ENCODE data around the gene MYBPHL.
"Not testable (repeated sequence)": the region's sequence is repeated elsewhere in the genome, so short reads cannot be mapped to it uniquely, and the experiment has no call there.

The MYBPHL gene

GRCh38 chr1:109290998-109291397 is 15.8 kb downstream of the MYBPHL start:
- no peak for DNase-seq (ENCODE audit: low read depth)
- no peak overlapping the region for H3K4me3 ChIP-seq (ENCODE audit: low read depth, low read length)
- no peak for TF ChIP-seq CTCF (IDR thresholded peaks at IDR 0.05; ENCODE audit: control insufficient read depth, extremely low read depth, insufficient read depth)

- TF ChIP-seq CTCF (IDR thresholded peaks at IDR 0.05; ENCODE audit: control insufficient read depth, extremely low read depth, insufficient read depth), result no peak
- no peak overlapping the region for H3K4me3 ChIP-seq (ENCODE audit: low read depth, low read length)
- no peak for DNase-seq (ENCODE audit: low read depth)
Measured at GRCh38 chr1:109290137-109290536, 16.7 kb downstream of the MYBPHL start.

GRCh38 chr1:109286762-109287161 is 20.0 kb downstream of the MYBPHL start:
- not testable (repeated sequence) for H3K4me3 ChIP-seq (ENCODE audit: low read depth, low read length); DNase-seq (ENCODE audit: low read depth)

GRCh38 chr1:109283748-109284600 is 22.8 kb downstream of the MYBPHL start:
- H3K4me3 ChIP-seq (ENCODE audit: low read depth, low read length), result peak overlapping the region; percentile 81
- DNase-seq (ENCODE audit: low read depth), result no peak
- no peak for TF ChIP-seq CTCF (IDR thresholded peaks at IDR 0.05; ENCODE audit: control insufficient read depth, extremely low read depth, insufficient read depth)

- H3K4me3 ChIP-seq (ENCODE audit: low read depth, low read length), result peak within 1 kb of the TSS; percentile 81
- peak; percentile 83 for DNase-seq (ENCODE audit: low read depth)
- TF ChIP-seq CTCF (IDR thresholded peaks at IDR 0.05; ENCODE audit: control insufficient read depth, extremely low read depth, insufficient read depth), result peak; percentile 37
Measured at GRCh38 chr1:109282952-109283747, 23.7 kb downstream of the MYBPHL start, which contains the start of gene PSRC1. PSRC1 (minus strand) TSS chr1:109283145.

GRCh38 chr1:109282497-109282951 is 24.3 kb downstream of the MYBPHL start:
- no peak for DNase-seq (ENCODE audit: low read depth)
- no peak for TF ChIP-seq CTCF (IDR thresholded peaks at IDR 0.05; ENCODE audit: control insufficient read depth, extremely low read depth, insufficient read depth)
- H3K4me3 ChIP-seq (ENCODE audit: low read depth, low read length), result peak overlapping the region; percentile 81

Data from LNCaP clone FGC (cell line).